ENCODE data around the gene TRA2B. TPM values are rescaled to one million over a fixed set of nuclear protein-coding genes. Genes with fewer than 3 reads are reported as not detected.

Gene TRA2B
- total and polyA plus RNA-seq, 7 donors = 62.5 to 159 (median 113) TPM

DNA sequence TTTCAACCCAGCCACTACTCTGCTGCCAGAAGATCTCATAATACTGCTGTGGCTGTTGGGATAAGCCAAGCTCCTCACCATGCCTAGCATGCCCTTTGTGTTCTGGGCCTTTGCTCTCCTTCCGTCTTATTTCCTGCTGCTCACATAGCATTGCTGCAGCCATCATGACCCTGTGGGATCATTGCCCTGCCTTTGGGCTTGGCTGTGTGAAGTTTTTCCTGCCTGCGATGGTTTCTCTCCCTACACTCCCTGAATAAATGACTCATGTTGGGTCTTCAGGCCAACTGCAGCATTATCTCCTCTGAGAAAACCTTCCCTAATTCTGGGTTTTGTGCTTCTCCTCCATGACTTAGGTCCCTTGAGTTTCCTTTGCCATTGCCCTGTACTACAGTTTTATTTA lies 20.8 kb upstream of the TRA2B start:
- Histone ChIP-seq H3K9me3 (no peaks in the 10 kb centered on the region), H3K4me1 (no peaks in the 10 kb centered on the region), H3K27ac (no peak overlapping the region), H3K4me3 (no peak overlapping the region), H3K36me3 (no peaks in the 10 kb centered on the region), H3K27me3 (no peaks in the 10 kb centered on the region)
- TF ChIP-seq, protein P1, sequence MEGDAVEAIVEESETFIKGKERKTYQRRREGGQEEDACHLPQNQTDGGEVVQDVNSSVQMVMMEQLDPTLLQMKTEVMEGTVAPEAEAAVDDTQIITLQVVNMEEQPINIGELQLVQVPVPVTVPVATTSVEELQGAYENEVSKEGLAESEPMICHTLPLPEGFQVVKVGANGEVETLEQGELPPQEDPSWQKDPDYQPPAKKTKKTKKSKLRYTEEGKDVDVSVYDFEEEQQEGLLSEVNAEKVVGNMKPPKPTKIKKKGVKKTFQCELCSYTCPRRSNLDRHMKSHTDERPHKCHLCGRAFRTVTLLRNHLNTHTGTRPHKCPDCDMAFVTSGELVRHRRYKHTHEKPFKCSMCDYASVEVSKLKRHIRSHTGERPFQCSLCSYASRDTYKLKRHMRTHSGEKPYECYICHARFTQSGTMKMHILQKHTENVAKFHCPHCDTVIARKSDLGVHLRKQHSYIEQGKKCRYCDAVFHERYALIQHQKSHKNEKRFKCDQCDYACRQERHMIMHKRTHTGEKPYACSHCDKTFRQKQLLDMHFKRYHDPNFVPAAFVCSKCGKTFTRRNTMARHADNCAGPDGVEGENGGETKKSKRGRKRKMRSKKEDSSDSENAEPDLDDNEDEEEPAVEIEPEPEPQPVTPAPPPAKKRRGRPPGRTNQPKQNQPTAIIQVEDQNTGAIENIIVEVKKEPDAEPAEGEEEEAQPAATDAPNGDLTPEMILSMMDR (IDR thresholded peaks at IDR 0.05) = no peak
- TF ChIP-seq POLR2AphosphoS5 (IDR thresholded peaks at IDR 0.05) (no peak), POLR2A (IDR thresholded peaks at IDR 0.05) (no peak), EP300 (IDR thresholded peaks at IDR 0.05) (no peak)
- intact Hi-C loops (cut with DNase I) = no loop called here
- no peak for DNase-seq
- 61 to 92% methylated on average over 2 of the region's 2 CpGs for WGBS, 2 donors

DNA sequence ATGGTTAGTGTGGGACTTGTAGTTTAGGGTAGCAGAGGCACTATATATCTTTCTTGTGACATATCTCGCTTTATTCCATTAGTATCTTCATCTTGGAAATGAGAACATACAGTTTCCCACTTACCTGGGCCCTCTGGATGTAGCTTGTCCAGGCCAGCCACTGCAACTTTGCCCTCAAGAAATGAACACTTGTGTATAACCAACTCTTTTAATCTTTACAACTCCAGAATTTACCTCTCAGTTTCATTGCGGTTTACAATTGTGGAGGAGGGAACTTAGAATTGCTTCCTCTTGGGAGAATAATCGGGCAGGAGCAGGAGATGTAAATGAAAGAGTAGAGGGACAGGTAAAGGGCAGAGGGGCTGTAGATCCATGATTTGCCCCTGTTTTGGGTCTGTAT lies 18.4 kb upstream of the TRA2B start:
- no peaks in the 10 kb centered on the region for H3K4me1 ChIP-seq
- intact Hi-C loops (cut with DNase I) = no loop called here
- no peak for DNase-seq
- H3K27ac ChIP-seq = no peak overlapping the region
- H3K9me3 ChIP-seq = no peaks in the 10 kb centered on the region
- H3K4me3 ChIP-seq = no peak overlapping the region
- TF ChIP-seq POLR2A (IDR thresholded peaks at IDR 0.05) = no peak
- no peak for TF ChIP-seq EP300 (IDR thresholded peaks at IDR 0.05)
- TF ChIP-seq POLR2AphosphoS5 (IDR thresholded peaks at IDR 0.05) = no peak
- TF ChIP-seq, protein P1 (IDR thresholded peaks at IDR 0.05) = no peak
- no peaks in the 10 kb centered on the region for H3K36me3 ChIP-seq
- H3K27me3 ChIP-seq = peaks cover 0 to 6% (median 0%) of the 10 kb centered on the region in 3 donors
- WGBS, 2 donors = 32 to 71% methylated on average over 3 of the region's 3 CpGs

DNA sequence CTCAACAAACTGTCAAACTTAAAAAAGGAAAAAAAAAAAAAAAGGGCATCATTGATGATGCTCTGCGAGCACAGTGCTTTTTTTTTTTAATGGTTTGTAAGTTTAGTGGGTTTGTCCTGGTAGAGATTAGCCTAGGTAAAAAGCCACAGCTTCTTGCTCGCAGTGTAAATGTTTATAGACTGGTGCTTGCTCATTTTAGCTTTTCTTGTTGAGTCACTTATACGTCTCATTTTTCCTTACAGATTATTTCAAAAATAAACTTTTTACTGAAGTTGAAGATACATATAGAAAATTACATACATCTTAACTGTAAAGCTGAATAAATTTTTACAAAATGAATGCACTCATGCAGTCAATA lies 16.5 kb upstream of the TRA2B start:
- Histone ChIP-seq H3K27me3 (peaks cover 0 to 6% (median 0%) of the 10 kb centered on the region in 3 donors), H3K4me3 (no peak overlapping the region), H3K4me1 (no peaks in the 10 kb centered on the region), H3K36me3 (no peaks in the 10 kb centered on the region), H3K9me3 (no peaks in the 10 kb centered on the region), H3K27ac (no peak overlapping the region)
- TF ChIP-seq POLR2A (IDR thresholded peaks at IDR 0.05) = no peak
- TF ChIP-seq POLR2AphosphoS5 (IDR thresholded peaks at IDR 0.05) = no peak
- TF ChIP-seq, protein P1 (IDR thresholded peaks at IDR 0.05) = no peak
- TF ChIP-seq EP300 (IDR thresholded peaks at IDR 0.05) = no peak
- 13 to 53% methylated on average over 3 of the region's 3 CpGs for WGBS, 2 donors
- intact Hi-C loops (cut with DNase I) = no loop called here
- DNase-seq = no peak

DNA sequence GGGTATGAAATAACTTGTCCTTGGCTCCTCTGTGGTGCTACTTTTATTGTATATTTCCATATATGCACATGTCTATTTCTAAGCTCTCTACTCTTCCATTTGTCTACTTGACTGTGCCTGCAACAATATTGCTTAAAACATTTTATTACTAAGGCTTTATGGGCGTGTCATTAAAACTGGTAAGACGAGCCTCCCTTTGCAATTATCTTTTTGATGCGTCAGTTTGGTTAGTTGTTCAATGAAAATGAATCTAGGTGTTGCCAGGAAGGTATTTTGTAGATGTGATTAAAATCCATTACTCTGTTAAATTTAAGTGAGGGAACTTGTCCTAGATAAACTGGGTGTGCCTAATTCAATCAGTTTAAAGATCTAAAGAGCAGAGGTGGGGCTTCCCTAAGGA lies 12.9 kb upstream of the TRA2B start:
- no peaks in the 10 kb centered on the region for H3K36me3 ChIP-seq
- H3K4me3 ChIP-seq = no peak overlapping the region
- peaks cover 0 to 6% (median 0%) of the 10 kb centered on the region in 3 donors for H3K27me3 ChIP-seq
- TF ChIP-seq, protein P1 (IDR thresholded peaks at IDR 0.05) = no peak
- TF ChIP-seq EP300 (IDR thresholded peaks at IDR 0.05) (no peak), POLR2AphosphoS5 (IDR thresholded peaks at IDR 0.05) (no peak), POLR2A (IDR thresholded peaks at IDR 0.05) (no peak)
- no peak overlapping the region for H3K27ac ChIP-seq
- 24 to 71% methylated on average over 3 of the region's 3 CpGs for WGBS, 2 donors
- H3K9me3 ChIP-seq = no peaks in the 10 kb centered on the region
- DNase-seq = no peak
- H3K4me1 ChIP-seq = no peaks in the 10 kb centered on the region
- intact Hi-C loops (cut with DNase I) = no loop called here

DNA sequence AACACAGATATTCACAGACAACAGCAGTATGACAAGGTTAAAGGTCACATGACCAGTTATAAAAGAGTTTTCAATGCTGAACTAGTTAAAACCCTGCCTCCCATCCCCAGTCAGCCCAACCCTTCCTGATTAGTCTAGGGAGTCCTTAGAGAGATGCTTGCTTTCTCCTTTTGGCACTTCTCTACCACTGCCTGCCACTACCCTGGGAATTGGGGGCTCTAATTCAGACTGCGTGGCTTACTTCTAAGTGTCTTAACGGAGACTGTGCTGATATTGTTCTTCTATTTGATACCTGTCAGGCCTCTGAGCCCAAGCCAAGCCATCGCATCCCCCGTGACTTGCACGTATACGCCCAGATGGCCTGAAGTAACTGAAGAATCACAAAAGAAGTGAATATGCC lies 11.7 kb upstream of the TRA2B start:
- no peaks in the 10 kb centered on the region for H3K36me3 ChIP-seq
- intact Hi-C loops (cut with DNase I) = no loop called here
- 88 to 93% methylated on average over 6 of the region's 6 CpGs for WGBS, 2 donors
- H3K27me3 ChIP-seq = peaks cover 0 to 6% (median 0%) of the 10 kb centered on the region in 3 donors
- H3K4me1 ChIP-seq = no peaks in the 10 kb centered on the region
- DNase-seq = no peak
- H3K9me3 ChIP-seq = no peaks in the 10 kb centered on the region
- no peak overlapping the region for H3K27ac ChIP-seq
- H3K4me3 ChIP-seq = no peak overlapping the region
- TF ChIP-seq POLR2A (IDR thresholded peaks at IDR 0.05) (no peak), EP300 (IDR thresholded peaks at IDR 0.05) (no peak), POLR2AphosphoS5 (IDR thresholded peaks at IDR 0.05) (no peak)
- TF ChIP-seq, protein P1 (IDR thresholded peaks at IDR 0.05) = no peak
